Astrocyte (in vitro differentiated cells and primary cell): ENCODE measurements around the gene C11orf54.

Source experiments
- CTCF ChIP-seq: IDR thresholded peaks from 2 replicates; pipeline ENCODE4 v1.5.1; 2011; ENCODE audit warnings: low read depth, mild to moderate bottlenecking, inconsistent platforms, low read length, moderate library complexity; ENCODE audit not compliant: insufficient read depth
- EZH2 ChIP-seq: IDR thresholded peaks from 2 replicates; pipeline ENCODE4 v1.6.1; 2012; ENCODE audit warnings: mild to moderate bottlenecking, low read length, inconsistent platforms; ENCODE audit not compliant: insufficient read depth

- TF ChIP-seq CTCF (no peak), EZH2 (no peak)
Observed at GRCh38 chr11:93727985-93728791, 13.3 kb upstream of the C11orf54 start.
